Subcutaneous adipose tissue (tissue), 4 donors: ENCODE measurements around the gene MOK. TPM values are rescaled to one million over a fixed set of nuclear protein-coding genes. Genes with fewer than 3 reads are reported as not detected.

Source experiments
- CTCF ChIP-seq: fragments of 450-650 bp; IDR thresholded peaks from one replicate; pipeline ENCODE4 v1.5.1; 2016; ENCODE audit warnings: low read depth, mild to moderate bottlenecking, control low read depth, antibody characterized with exemption, moderate library complexity
- total RNA-seq, 4 donors: library from RNA; depleted of rRNA; stranded (reverse); fragments of >200 nt; gene quantifications; one replicate each; pipeline ENCODE4 v1.1.0, GENCODE V29; 2016

MOK gene
- total RNA-seq, 4 donors from 2014 or later = 4.0 to 13.9 (median 6.1) TPM

- no peak for TF ChIP-seq CTCF
These were observed 87.0 kb downstream of the MOK start for GRCh38 chr14:102217987-102218421.

- no peak for TF ChIP-seq CTCF
These were observed 87.6 kb downstream of the MOK start for GRCh38 chr14:102217399-102217798.

GRCh38 chr14:102215576-102216250, 89.3 kb downstream of the MOK start:
- no peak for TF ChIP-seq CTCF

GRCh38 chr14:102215071-102215470, 89.9 kb downstream of the MOK start:
- TF ChIP-seq CTCF = no peak

- no peak for TF ChIP-seq CTCF
These were observed 90.8 kb downstream of the MOK start for GRCh38 chr14:102213984-102214658.

- TF ChIP-seq CTCF = no peak
These were observed 91.5 kb downstream of the MOK start for GRCh38 chr14:102213470-102213869.

- no peak for TF ChIP-seq CTCF
These were observed 92.1 kb downstream of the MOK start for GRCh38 chr14:102212845-102213244.
